Activated T-helper 17 cell treated with anti-CD3 and anti-CD28 coated beads, Interleukin-2, amount 50 U/mL, for 72 hours (primary cell): ENCODE measurements around the gene NOSTRIN. TPM values are rescaled to one million over a fixed set of nuclear protein-coding genes. Genes with fewer than 3 reads are reported as not detected.

ENCODE experiments used
- ATAC-seq: fragments of 150-1000 bp; cut with Tn5 transposase; replicated peaks from 2 replicates; pipeline ENCODE4 v1.10.0; 2021; ENCODE audit warnings: mild to moderate bottlenecking, moderate library complexity
- H3K27ac Mint-ChIP-seq: one replicate; pipeline ENCODE4 v1.8.0; 2022; ENCODE audit warnings: mixed read lengths
- H3K27me3 Mint-ChIP-seq: one replicate; pipeline ENCODE4 v1.8.0; 2022; ENCODE audit warnings: mixed read lengths
- H3K36me3 Mint-ChIP-seq: one replicate; pipeline ENCODE4 v1.8.0; 2022; ENCODE audit warnings: low read depth, mild to moderate bottlenecking, mixed read lengths
- H3K4me1 Mint-ChIP-seq: one replicate; pipeline ENCODE4 v1.8.0; 2022; ENCODE audit warnings: mixed read lengths
- H3K4me3 Mint-ChIP-seq: one replicate; pipeline ENCODE4 v1.8.0; 2022; ENCODE audit warnings: mild to moderate bottlenecking, mixed read lengths
- H3K9me3 Mint-ChIP-seq: one replicate; pipeline ENCODE4 v1.8.0; 2022; ENCODE audit warnings: mixed read lengths
- total RNA-seq, 2 donors: library from RNA; stranded (reverse); gene quantifications; one replicate each; pipeline ENCODE4 v1.2.3, GENCODE V29; 2022

NOSTRIN gene
- total RNA-seq, 2 donors from 2014 or later, result 0.29 TPM; not detected in 1

DNA sequence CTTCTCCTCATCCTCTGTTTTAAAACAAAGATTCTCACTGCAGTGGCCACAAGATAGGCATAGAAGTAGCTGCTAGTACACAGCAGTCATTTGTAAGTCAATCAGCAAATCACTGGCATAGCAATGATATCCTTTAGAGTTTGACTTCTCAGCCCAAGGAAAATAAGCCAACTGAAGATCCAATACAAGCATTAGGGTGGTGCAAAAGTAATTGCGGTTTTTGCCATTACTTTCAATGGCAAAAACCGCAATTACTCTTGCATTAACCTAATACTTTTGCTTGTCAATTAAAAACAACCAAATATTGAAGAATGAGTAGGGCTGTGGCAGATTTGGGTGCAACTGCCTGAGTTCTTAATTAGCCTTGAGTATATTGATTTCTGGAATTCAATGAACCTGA, 101.5 kb downstream of the NOSTRIN start:
- no peak overlapping the region for H3K27ac Mint-ChIP-seq
- peaks cover 11% of the 10 kb centered on the region for H3K27me3 Mint-ChIP-seq

DNA sequence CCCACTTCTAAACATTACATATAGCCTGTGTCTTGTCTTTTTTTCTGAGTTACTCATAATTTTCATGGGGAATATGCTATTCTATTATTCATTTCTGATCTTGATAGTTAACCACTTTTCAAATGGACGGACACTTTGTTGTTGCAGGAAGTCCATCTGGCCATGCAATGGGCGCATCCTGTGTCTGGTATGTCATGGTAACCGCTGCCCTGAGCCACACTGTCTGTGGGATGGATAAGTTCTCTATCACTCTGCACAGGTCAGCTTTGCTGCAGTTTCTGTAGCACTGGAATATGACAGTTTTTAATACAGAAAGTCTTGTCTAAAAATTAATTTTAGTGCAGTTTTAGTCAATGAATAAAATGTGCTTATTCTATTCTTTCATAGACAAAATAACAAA, 101.9 kb downstream of the NOSTRIN start:
- Mint-ChIP-seq H3K4me3 (no peak overlapping the region), H3K27me3 (peaks cover 11% of the 10 kb centered on the region), H3K9me3 (no peaks in the 10 kb centered on the region), H3K4me1 (no peaks in the 10 kb centered on the region), H3K27ac (no peak overlapping the region), H3K36me3 (no peaks in the 10 kb centered on the region)
- ATAC-seq, result no peak

More for the DNA sequence above, 101.5 kb downstream of the NOSTRIN start:
- Mint-ChIP-seq H3K36me3 (no peaks in the 10 kb centered on the region), H3K9me3 (no peaks in the 10 kb centered on the region), H3K4me3 (no peak overlapping the region), H3K4me1 (no peaks in the 10 kb centered on the region)
- ATAC-seq, result no peak

DNA sequence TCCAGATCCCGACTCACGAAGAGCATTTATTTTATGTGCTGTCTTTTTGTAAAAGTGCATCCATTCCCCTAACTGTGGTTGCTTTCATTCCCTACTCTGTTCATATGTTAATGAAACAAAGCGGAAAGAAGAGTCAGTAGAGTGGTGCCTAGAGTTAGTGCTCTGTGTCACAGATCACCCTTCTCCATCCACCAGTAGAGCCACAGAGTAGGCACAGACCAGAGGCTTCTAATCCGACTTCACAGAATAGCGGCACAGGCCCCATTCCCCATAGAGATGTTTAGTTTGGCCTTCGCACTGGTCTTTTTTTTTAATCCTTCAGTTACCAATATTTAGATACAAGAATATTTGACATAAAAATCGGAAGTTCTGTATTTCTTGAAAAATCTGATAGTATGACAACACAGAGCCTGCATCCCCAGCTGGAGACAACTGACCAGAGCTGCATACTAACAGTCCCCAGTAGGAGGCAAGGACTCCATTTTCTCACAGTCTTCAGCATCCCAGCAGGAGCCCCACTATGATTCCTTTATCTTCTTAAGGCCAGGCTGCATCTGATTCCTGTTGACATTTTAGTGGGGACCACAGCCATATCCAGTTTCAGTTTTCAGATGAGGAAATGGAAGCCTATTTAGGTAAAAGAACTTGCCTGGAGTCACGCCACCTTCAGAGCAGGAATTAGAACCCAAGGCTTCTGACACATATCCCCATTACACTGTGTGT, 105.7 kb downstream of the NOSTRIN start:
- no peaks in the 10 kb centered on the region for H3K36me3 Mint-ChIP-seq
- H3K9me3 Mint-ChIP-seq, result no peaks in the 10 kb centered on the region
- no peak overlapping the region for H3K4me3 Mint-ChIP-seq
- ATAC-seq, result no peak
- H3K27ac Mint-ChIP-seq, result no peak overlapping the region
- H3K4me1 Mint-ChIP-seq, result no peaks in the 10 kb centered on the region
- H3K27me3 Mint-ChIP-seq, result peaks cover 18% of the 10 kb centered on the region

- Mint-ChIP-seq H3K4me3 (no peak overlapping the region), H3K9me3 (peaks cover 4% of the 10 kb centered on the region), H3K4me1 (no peaks in the 10 kb centered on the region), H3K27me3 (peaks cover 23% of the 10 kb centered on the region), H3K36me3 (no peaks in the 10 kb centered on the region), H3K27ac (no peak overlapping the region)
- no peak for ATAC-seq
Observed at GRCh38 chr2:168910330-168910729, 107.9 kb downstream of the NOSTRIN start.

- ATAC-seq, result no peak
- Mint-ChIP-seq H3K27me3 (peaks cover 23% of the 10 kb centered on the region), H3K36me3 (no peaks in the 10 kb centered on the region)
Observed at GRCh38 chr2:168912466-168912865, 110.0 kb downstream of the NOSTRIN start.

DNA sequence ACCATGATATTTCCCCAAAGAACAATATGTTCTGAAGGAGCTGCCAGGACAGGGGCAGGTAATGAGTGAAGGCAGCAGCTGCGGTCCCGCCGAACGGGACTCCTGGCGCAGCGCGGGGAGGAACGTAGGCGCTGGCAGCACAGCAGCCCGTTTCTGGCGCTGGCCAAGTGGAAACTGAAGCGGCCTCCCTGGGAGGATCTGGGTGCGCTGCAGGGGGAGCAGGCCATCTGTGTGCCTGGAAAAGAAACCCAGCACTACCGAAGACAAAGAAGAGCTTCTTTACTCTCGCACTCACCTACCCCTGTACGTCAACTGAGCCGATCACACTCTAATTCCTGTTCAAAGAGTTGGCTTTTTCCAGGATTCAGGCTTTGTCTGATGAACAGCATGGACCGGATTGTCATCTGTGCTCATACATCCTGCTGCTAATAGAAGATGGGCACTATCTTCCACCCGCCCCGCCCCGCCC, 110.5 kb downstream of the NOSTRIN start:
- peak overlapping the region; percentile 29 for H3K4me3 Mint-ChIP-seq
- no peak for ATAC-seq
- H3K9me3 Mint-ChIP-seq, result peaks cover 4% of the 10 kb centered on the region
- no peak overlapping the region for H3K27ac Mint-ChIP-seq
- H3K27me3 Mint-ChIP-seq, result peaks cover 19% of the 10 kb centered on the region
- H3K36me3 Mint-ChIP-seq, result no peaks in the 10 kb centered on the region
- peaks cover 5% of the 10 kb centered on the region for H3K4me1 Mint-ChIP-seq

More at GRCh38 chr2:168912466-168912865, 110.0 kb downstream of the NOSTRIN start:
- peak overlapping the region; percentile 29 for H3K4me3 Mint-ChIP-seq
- peaks cover 4% of the 10 kb centered on the region for H3K9me3 Mint-ChIP-seq
- H3K4me1 Mint-ChIP-seq, result peaks cover 5% of the 10 kb centered on the region
- H3K27ac Mint-ChIP-seq, result no peak overlapping the region

DNA sequence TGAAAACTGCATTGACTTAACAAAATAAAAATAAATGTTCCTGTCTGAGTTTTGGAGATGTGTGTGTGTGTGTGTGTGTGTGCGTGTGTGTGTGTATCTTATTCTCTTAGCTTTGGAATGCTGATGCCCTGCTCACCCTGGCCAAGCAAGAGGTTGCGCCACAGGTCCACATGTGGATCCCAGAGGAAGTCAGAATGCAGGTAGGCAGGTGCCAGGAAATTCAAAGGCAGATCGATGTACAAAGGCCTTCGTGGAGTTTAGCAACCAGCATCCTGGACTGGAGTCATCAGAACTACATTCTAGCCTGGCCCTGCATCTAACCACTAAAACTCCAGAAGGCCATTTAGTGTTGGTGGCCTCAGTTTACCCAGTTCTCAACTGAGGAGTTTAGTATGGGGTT, 111.1 kb downstream of the NOSTRIN start:
- Mint-ChIP-seq H3K9me3 (peaks cover 4% of the 10 kb centered on the region), H3K4me3 (no peak overlapping the region), H3K27me3 (peaks cover 15% of the 10 kb centered on the region), H3K36me3 (no peaks in the 10 kb centered on the region), H3K27ac (no peak overlapping the region), H3K4me1 (peaks cover 5% of the 10 kb centered on the region)
- no peak for ATAC-seq

Other genes starting within 250 kb of the NOSTRIN start
- 10 to 100 TPM; 29.0 to 32.8 TPM for gene SPC25, start 87.8 kb downstream of the NOSTRIN start, total RNA-seq
- gene G6PC2, start 98.7 kb downstream of the NOSTRIN start, total RNA-seq, result not detected
- gene ABCB11, start 228.7 kb downstream of the NOSTRIN start, total RNA-seq, result not detected